H9 (cell line): ENCODE results near the gene BRAT1. TPM values are rescaled to one million over a fixed set of nuclear protein-coding genes. Genes with fewer than 3 reads are reported as not detected.

Experiments
- DNase-seq: peaks from one replicate; pipeline ENCODE4 v3.0.0-alpha.2; 2017
- H2AFZ ChIP-seq: one replicate; pipeline ENCODE4 v1.6.1; 2013; ENCODE audit warnings: mild to moderate bottlenecking, low read length, control low read depth, moderate library complexity
- H2AK5ac ChIP-seq: 2 replicates; pipeline ENCODE4 v1.6.1; 2013; ENCODE audit warnings: low read length, control low read depth, mixed read lengths; ENCODE audit not compliant: insufficient read length
- H2BK120ac ChIP-seq: one replicate; pipeline ENCODE4 v1.6.1; 2013; ENCODE audit warnings: low read depth, mild to moderate bottlenecking, low read length, control low read depth, inconsistent platforms; ENCODE audit not compliant: poor library complexity, severe bottlenecking
- H2BK12ac ChIP-seq: 2 replicates; pipeline ENCODE4 v1.6.1; 2013; ENCODE audit warnings: low read length, control low read depth, mixed read lengths, low read depth; ENCODE audit not compliant: insufficient read length
- H2BK15ac ChIP-seq: 2 replicates; pipeline ENCODE4 v1.6.1; 2013; ENCODE audit warnings: low read depth, low read length, control low read depth
- H2BK20ac ChIP-seq: one replicate; pipeline ENCODE4 v1.6.1; 2013; ENCODE audit warnings: low read depth, mild to moderate bottlenecking, low read length, control low read depth, inconsistent platforms; ENCODE audit not compliant: poor library complexity, severe bottlenecking
- H2BK5ac ChIP-seq: 2 replicates; pipeline ENCODE4 v1.6.1; 2013; ENCODE audit warnings: low read length, control low read depth, mixed read lengths; ENCODE audit not compliant: insufficient read length
- H3K14ac ChIP-seq: 2 replicates; pipeline ENCODE4 v1.6.1; 2013; ENCODE audit warnings: low read length, control low read depth; ENCODE audit not compliant: insufficient read depth
- H3K18ac ChIP-seq: 2 replicates; pipeline ENCODE4 v1.6.1; 2013; ENCODE audit warnings: low read depth, mild to moderate bottlenecking, mixed read lengths, low read length, control low read depth; ENCODE audit not compliant: insufficient read length
- H3K23ac ChIP-seq: 2 replicates; pipeline ENCODE4 v1.6.1; 2013; ENCODE audit warnings: low read length, control low read depth, mixed read lengths, low read depth; ENCODE audit not compliant: insufficient read length
- H3K23me2 ChIP-seq: 2 replicates; pipeline ENCODE4 v1.6.1; 2013; ENCODE audit warnings: low read depth, mild to moderate bottlenecking, mixed read lengths, low read length, control low read depth; ENCODE audit not compliant: insufficient read length, poor library complexity, severe bottlenecking
- H3K27ac ChIP-seq: 2 replicates; pipeline ENCODE4 v1.5.1; 2013; ENCODE audit warnings: low read length, control low read depth, mixed read lengths, low read depth; ENCODE audit not compliant: insufficient read length
- H3K27me3 ChIP-seq: 2 replicates; pipeline ENCODE4 v1.6.1; 2013; ENCODE audit warnings: low read length, control low read depth, inconsistent platforms; ENCODE audit not compliant: insufficient read depth
- H3K4ac ChIP-seq: 2 replicates; pipeline ENCODE4 v1.6.1; 2013; ENCODE audit warnings: low read depth, mild to moderate bottlenecking, control low read depth, inconsistent platforms, low read length, moderate library complexity
- H3K4me1 ChIP-seq: 2 replicates; pipeline ENCODE4 v1.6.1; 2013; ENCODE audit warnings: low read length, control low read depth, inconsistent platforms; ENCODE audit not compliant: insufficient read depth
- H3K4me2 ChIP-seq: 2 replicates; pipeline ENCODE4 v1.6.1; 2013; ENCODE audit warnings: low read length, control low read depth, mixed read lengths; ENCODE audit not compliant: insufficient read length, insufficient read depth
- H3K56ac ChIP-seq: 2 replicates; pipeline ENCODE4 v1.6.1; 2013; ENCODE audit warnings: low read depth, mild to moderate bottlenecking, mixed read lengths, low read length, control low read depth; ENCODE audit not compliant: insufficient read length
- H3K79me1 ChIP-seq: 2 replicates; pipeline ENCODE4 v1.6.1; 2013; ENCODE audit warnings: low read depth, mild to moderate bottlenecking, moderate library complexity, low read length, control low read depth, inconsistent platforms; ENCODE audit not compliant: insufficient read depth, poor library complexity, severe bottlenecking
- H3K79me2 ChIP-seq: 2 replicates; pipeline ENCODE4 v1.6.1; 2013; ENCODE audit warnings: low read length, control low read depth, inconsistent platforms; ENCODE audit not compliant: insufficient read depth
- H3K9ac ChIP-seq: 2 replicates; pipeline ENCODE4 v1.6.1; 2013; ENCODE audit warnings: low read length, control low read depth, mixed read lengths; ENCODE audit not compliant: insufficient read length; ENCODE audit errors: extremely low read depth
- H3K9me3 ChIP-seq: one replicate; pipeline ENCODE4 v1.6.1; 2013; ENCODE audit warnings: low read depth, low read length, inconsistent platforms; ENCODE audit not compliant: control insufficient read depth
- H3T11ph ChIP-seq: one replicate; pipeline ENCODE4 v1.6.1; 2013; ENCODE audit warnings: mild to moderate bottlenecking, low read length, control low read depth, inconsistent platforms
- H4K20me1 ChIP-seq: one replicate; pipeline ENCODE4 v1.6.1; 2013; ENCODE audit not compliant: control insufficient read depth, insufficient read length, insufficient read depth
- H4K5ac ChIP-seq: 2 replicates; pipeline ENCODE4 v1.6.1; 2013; ENCODE audit warnings: low read depth, mild to moderate bottlenecking, mixed read lengths, low read length, control low read depth; ENCODE audit not compliant: insufficient read length
- H4K8ac ChIP-seq: replicated peaks from 2 replicates; pipeline ENCODE4 v1.6.1; 2013; ENCODE audit warnings: low read length, control low read depth, mixed read lengths, low read depth; ENCODE audit not compliant: insufficient read length
- H4K91ac ChIP-seq: 2 replicates; pipeline ENCODE4 v1.6.1; 2013; ENCODE audit warnings: low read depth, mild to moderate bottlenecking, moderate library complexity, mixed read lengths, low read length, control low read depth; ENCODE audit not compliant: insufficient read length
- H3K27ac Mint-ChIP-seq, 3 experiments: 2 replicates in 2 of 3; 3 replicates in 1 of 3; pipeline ENCODE4 v1.8.0; 2020 to 2021; ENCODE audit warnings: mixed read lengths in 3 of 3, mild to moderate bottlenecking in 1 of 3, moderate library complexity in 1 of 3
- H3K27me3 Mint-ChIP-seq: 2 replicates; pipeline ENCODE4 v1.8.0; 2021; ENCODE audit warnings: low read depth, mild to moderate bottlenecking, moderate library complexity, mixed read lengths
- H3K36me3 Mint-ChIP-seq, 3 experiments: 2 replicates in 2 of 3; 3 replicates in 1 of 3; pipeline ENCODE4 v1.8.0; 2020 to 2021; ENCODE audit warnings: low read depth in 3 of 3, mixed read lengths in 3 of 3; ENCODE audit not compliant: insufficient read depth in 1 of 3
- H3K4me1 Mint-ChIP-seq, 2 experiments: 2 replicates each; pipeline ENCODE4 v1.8.0; 2020; ENCODE audit warnings: mixed read lengths in 2 of 2
- H3K4me3 Mint-ChIP-seq, 2 experiments: 2 replicates in 1 of 2; 3 replicates in 1 of 2; pipeline ENCODE4 v1.8.0; 2020 to 2021; ENCODE audit warnings: mild to moderate bottlenecking in 2 of 2, mixed read lengths in 2 of 2, moderate library complexity in 1 of 2
- H3K9me3 Mint-ChIP-seq, 2 experiments: 2 replicates in 1 of 2; 3 replicates in 1 of 2; pipeline ENCODE4 v1.8.0; 2020; ENCODE audit warnings: mild to moderate bottlenecking in 2 of 2, mixed read lengths in 2 of 2, moderate library complexity in 1 of 2
- CTCF ChIP-seq: fragments of 200-600 bp; sonication (generic); conservative IDR thresholded peaks from 3 replicates; pipeline ENCODE4 v1.8.0; 2021; ENCODE audit warnings: antibody characterized with exemption, mild to moderate bottlenecking
- WGBS: extraction: QIAGEN DNeasy Blood & Tissue Kit; methylation state at CpG from one replicate; pipeline ENCODE4 v1.1.7; 2013; ENCODE audit warnings: missing lambda C conversion rate, low lambda C conversion rate, mixed read lengths; ENCODE audit not compliant: insufficient read length; ENCODE audit errors: extremely low coverage; 5-methylcytosine and 5-hydroxymethylcytosine counted together
- total RNA-seq: library from RNA; stranded (reverse); gene quantifications from 2 replicates; pipeline ENCODE4 v1.2.1, GENCODE V29; 2021

Gene BRAT1
- total RNA-seq, 1 experiment from 2014 or later = 41.2 TPM

- Histone ChIP-seq H3K23ac (no peak overlapping the region), H3K4me1 (peaks cover 4% of the 10 kb centered on the region; the same call in 1 of the 2 replicates), H3T11ph (no peak overlapping the region), H3K79me1 (no peaks in the 10 kb centered on the region), H3K18ac (no peak overlapping the region), H4K5ac (no peak overlapping the region), H2BK12ac (no peak overlapping the region), H3K4ac (no peak overlapping the region), H3K23me2 (peaks cover 13% of the 10 kb centered on the region), H3K27me3 (no peaks in the 10 kb centered on the region; the same call in 1 of the 2 replicates), H3K14ac (no peak overlapping the region), H2BK5ac (no peak overlapping the region), H3K56ac (no peak overlapping the region), H3K79me2 (no peaks in the 10 kb centered on the region; the same call in 1 of the 2 replicates), H4K20me1 (no peaks in the 10 kb centered on the region), H3K9ac (no peak overlapping the region), H4K91ac (no peak overlapping the region), H2BK15ac (no peak overlapping the region; the same call in 1 of the 2 replicates), H2AK5ac (no peak overlapping the region), H2BK20ac (no peak overlapping the region), H3K27ac (no peak overlapping the region), H2AFZ (no peak overlapping the region), H3K4me2 (peak overlapping the region; percentile 63), H4K8ac (no peak overlapping the region), H2BK120ac (no peak overlapping the region), H3K9me3 (no peaks in the 10 kb centered on the region)
- WGBS = no CpG with 5 or more reads among the region's 17 CpGs
- Mint-ChIP-seq H3K9me3 (no peaks in the 10 kb centered on the region), H3K4me1 (peaks cover 42 to 54% of the 10 kb centered on the region in 2 experiments), H3K27me3 (peaks cover 25% of the 10 kb centered on the region), H3K4me3 (peak overlapping the region; percentile 50 to 74; a peak in 4 of 5 replicates), H3K27ac (no peak overlapping the region), H3K36me3 (peaks cover 0 to 18% (median 16%) of the 10 kb centered on the region in 3 experiments; a peak in 5 of 7 replicates)
- DNase-seq = no peak
- TF ChIP-seq CTCF = peak; percentile 18; the same call in 1 of the 3 replicates
These were observed 33.3 kb downstream of the BRAT1 start for GRCh38 chr7:2521952-2522591.
